GM23338 (cell line): ENCODE results near the gene SPAG16. TPM values are rescaled to one million over a fixed set of nuclear protein-coding genes. Genes with fewer than 3 reads are reported as not detected.

Experiments used
- ATAC-seq: fragments of 200-7000 bp; cut with Tn5 transposase; 3 replicates; pipeline ENCODE4 v1.9.1; 2020
- DNase-seq: peaks from one replicate; pipeline ENCODE4 v3.0.0-alpha.2; 2015; ENCODE audit warnings: low spot score
- H2AFZ ChIP-seq: fragments of 200-600 bp; sonication (generic); 2 replicates; pipeline ENCODE4 v1.8.0; 2016; ENCODE audit warnings: antibody characterized with exemption, mild to moderate bottlenecking, moderate library complexity
- H3F3A ChIP-seq: fragments of 200-600 bp; sonication (generic); replicated peaks from 2 replicates; pipeline ENCODE4 v1.8.0; 2017; ENCODE audit warnings: antibody characterized with exemption, mixed run types, low read depth
- H3K27ac ChIP-seq: fragments of 200-600 bp; sonication (generic); 2 replicates; pipeline ENCODE4 v1.6.1; 2016; ENCODE audit warnings: low read depth
- H3K27me3 ChIP-seq: fragments of 200-600 bp; sonication (generic); 2 replicates; pipeline ENCODE4 v1.8.0; 2016; ENCODE audit warnings: mild to moderate bottlenecking, mixed run types, moderate library complexity; ENCODE audit not compliant: insufficient read depth
- H3K36me3 ChIP-seq: fragments of 200-600 bp; sonication (generic); 2 replicates; pipeline ENCODE4 v1.8.0; 2016; ENCODE audit warnings: mild to moderate bottlenecking; ENCODE audit not compliant: insufficient read depth
- H3K4me1 ChIP-seq: fragments of 200-600 bp; sonication (generic); 2 replicates; pipeline ENCODE4 v1.8.0; 2016; ENCODE audit warnings: mild to moderate bottlenecking, moderate library complexity; ENCODE audit not compliant: insufficient read depth
- H3K4me2 ChIP-seq: fragments of 200-600 bp; sonication (generic); 2 replicates; pipeline ENCODE4 v1.7.1; 2017; ENCODE audit warnings: mixed run types
- H3K4me3 ChIP-seq: fragments of 200-600 bp; sonication (generic); 2 replicates; pipeline ENCODE4 v1.6.1; 2016; ENCODE audit warnings: mixed run types
- H3K79me2 ChIP-seq: fragments of 200-600 bp; sonication (generic); replicated peaks from 2 replicates; pipeline ENCODE4 v1.8.0; 2017; ENCODE audit warnings: mild to moderate bottlenecking; ENCODE audit not compliant: insufficient read depth
- H3K9me2 ChIP-seq: fragments of 200-600 bp; sonication (generic); 2 replicates; pipeline ENCODE4 v1.8.0; 2017; ENCODE audit not compliant: insufficient read depth
- H4K20me1 ChIP-seq: fragments of 200-600 bp; sonication (generic); replicated peaks from 2 replicates; pipeline ENCODE4 v1.8.0; 2017; ENCODE audit warnings: mild to moderate bottlenecking; ENCODE audit not compliant: insufficient read depth
- H3K27ac Mint-ChIP-seq: 2 replicates; pipeline ENCODE4 v1.8.0; 2020; ENCODE audit warnings: inconsistent platforms, mild to moderate bottlenecking, moderate library complexity, mixed read lengths
- H3K27me3 Mint-ChIP-seq: 3 replicates; pipeline ENCODE4 v1.8.0; 2022; ENCODE audit warnings: low read depth, mild to moderate bottlenecking, moderate library complexity, mixed read lengths, inconsistent platforms; ENCODE audit not compliant: insufficient read depth, poor library complexity
- H3K36me3 Mint-ChIP-seq: 3 replicates; pipeline ENCODE4 v1.8.0; 2021; ENCODE audit warnings: low read depth, mild to moderate bottlenecking, inconsistent platforms, moderate library complexity, mixed read lengths
- H3K4me1 Mint-ChIP-seq: 3 replicates; pipeline ENCODE4 v1.8.0; 2020; ENCODE audit warnings: mild to moderate bottlenecking, inconsistent platforms, mixed read lengths
- H3K4me3 Mint-ChIP-seq: 3 replicates; pipeline ENCODE4 v1.8.0; 2021; ENCODE audit warnings: moderate library complexity, mild to moderate bottlenecking, inconsistent platforms, mixed read lengths
- H3K9me3 Mint-ChIP-seq: 3 replicates; pipeline ENCODE4 v1.8.0; 2020; ENCODE audit warnings: moderate library complexity, mild to moderate bottlenecking, inconsistent platforms, mixed read lengths
- CREB1 ChIP-seq: fragments of 250-450 bp; sonication (Bioruptor Pico); IDR thresholded peaks from 2 replicates; pipeline ENCODE4 v1.5.0; 2020; ENCODE audit warnings: low read depth, mild to moderate bottlenecking, moderate library complexity
- CTCF ChIP-seq, 2 experiments: fragments of 200-600 bp in 1 of 2; sonication (generic) in 1 of 2; conservative IDR thresholded peaks; 2 replicates each; pipeline versions ENCODE4 v1.5.1 to v1.6.1; 2016 to 2017; ENCODE audit warnings: antibody characterized with exemption in 2 of 2, low read depth in 2 of 2, mild to moderate bottlenecking in 2 of 2, moderate library complexity in 1 of 2
- ETS1 ChIP-seq: IDR thresholded peaks from 2 replicates; pipeline ENCODE4 v1.6.1; 2016; ENCODE audit warnings: antibody characterized with exemption
- EZH2 ChIP-seq: fragments of 200-600 bp; sonication (generic); IDR thresholded peaks from one replicate; pipeline ENCODE4 v1.8.0; 2017; ENCODE audit warnings: antibody characterized with exemption, mild to moderate bottlenecking, low read depth; ENCODE audit not compliant: unreplicated experiment
- EZH2phosphoT487 ChIP-seq: fragments of 200-600 bp; sonication (generic); IDR thresholded peaks from one replicate; pipeline ENCODE4 v1.8.1; 2018; ENCODE audit warnings: antibody characterized with exemption; ENCODE audit not compliant: unreplicated experiment
- JUNB ChIP-seq: IDR thresholded peaks from one replicate; pipeline ENCODE4 v1.6.1; 2016; ENCODE audit warnings: antibody characterized with exemption; ENCODE audit not compliant: unreplicated experiment
- NANOG ChIP-seq: IDR thresholded peaks from 2 replicates; pipeline ENCODE4 v1.6.1; 2016; ENCODE audit warnings: antibody characterized with exemption, borderline replicate concordance
- POLR2AphosphoS5 ChIP-seq: IDR thresholded peaks from 2 replicates; pipeline ENCODE4 v1.6.1; 2016; ENCODE audit warnings: antibody characterized with exemption, low read depth
- REST ChIP-seq: IDR thresholded peaks from one replicate; pipeline ENCODE4 v1.6.1; 2018; ENCODE audit warnings: antibody characterized with exemption; ENCODE audit not compliant: unreplicated experiment
- STAT1 ChIP-seq: IDR thresholded peaks from one replicate; pipeline ENCODE4 v1.6.1; 2016; ENCODE audit warnings: antibody characterized with exemption; ENCODE audit not compliant: unreplicated experiment
- ZNF114 ChIP-seq: fragments of 250-450 bp; sonication (Bioruptor Pico); IDR thresholded peaks from 2 replicates; pipeline ENCODE4 v1.5.0; 2020; ENCODE audit warnings: mild to moderate bottlenecking, moderate library complexity
- ZNF331 ChIP-seq: fragments of 250-450 bp; sonication (Bioruptor Pico); IDR thresholded peaks from 2 replicates; pipeline ENCODE4 v1.5.0; 2020; ENCODE audit warnings: low read depth, mild to moderate bottlenecking, moderate library complexity
- ZNF462 ChIP-seq: fragments of 250-450 bp; sonication (Bioruptor Pico); IDR thresholded peaks from 2 replicates; pipeline ENCODE4 v1.5.0; 2020; ENCODE audit warnings: mild to moderate bottlenecking, moderate library complexity
- polyA plus RNA-seq: library from polyadenylated mRNA; unstranded; fragments of >200 nt; fragmentation: Nextera tagmentation; extraction: Ambion mirVana; gene quantifications from 2 replicates; pipeline ENCODE4 v1.2.1, GENCODE V29; 2016
- total RNA-seq: library from RNA; depleted of rRNA; stranded (reverse); fragments of >200 nt; shearing (Covaris generic); gene quantifications from 2 replicates; pipeline ENCODE4 v1.2.3, GENCODE V29; 2014

The SPAG16 gene
- total and polyA plus RNA-seq, 2 experiments from 2014 or later: 19.7 to 47.8 TPM

- H3K36me3 Mint-ChIP-seq: peaks cover 17% of the 10 kb centered on the region
- no peak overlapping the region for H3K4me2 ChIP-seq
- DNase-seq (no peak), ATAC-seq (no peak)
- peaks cover 9% of the 10 kb centered on the region; the same call in 1 of the 2 replicates for H3K36me3 ChIP-seq
- H4K20me1 ChIP-seq: no peaks in the 10 kb centered on the region
- H3K4me3 ChIP-seq: no peak overlapping the region
- no peaks in the 10 kb centered on the region for H3K9me2 ChIP-seq
- H3K4me3 Mint-ChIP-seq: no peak overlapping the region
- peaks cover 15% of the 10 kb centered on the region; the same call in 1 of the 2 replicates for H3K4me1 ChIP-seq
- H2AFZ ChIP-seq: no peak overlapping the region
- H3K27me3 ChIP-seq: no peaks in the 10 kb centered on the region
- H3K27ac Mint-ChIP-seq: no peak overlapping the region
- H3F3A ChIP-seq: no peaks in the 10 kb centered on the region
- TF ChIP-seq EZH2: no peak
- TF ChIP-seq CTCF (conservative IDR thresholded peaks at IDR 0.05; ENCODE audit: low read depth in 2 of 2): no peak
- no peak for TF ChIP-seq ZNF114 (CRISPR knock-in tag)
- TF ChIP-seq REST: no peak
- no peak for TF ChIP-seq ZNF462 (CRISPR knock-in tag)
- TF ChIP-seq ZNF331: no peak
- no peak for TF ChIP-seq NANOG
- no peak for TF ChIP-seq STAT1
- no peak for TF ChIP-seq POLR2AphosphoS5
- TF ChIP-seq ETS1: no peak
- no peak for TF ChIP-seq EZH2phosphoT487
- no peak for TF ChIP-seq JUNB
- TF ChIP-seq CREB1: no peak
- H3K27ac ChIP-seq: no peak overlapping the region
- H3K4me1 Mint-ChIP-seq: peaks cover 12% of the 10 kb centered on the region
- no peaks in the 10 kb centered on the region for H3K79me2 ChIP-seq
- H3K27me3 Mint-ChIP-seq: no peaks in the 10 kb centered on the region
- peaks cover 16% of the 10 kb centered on the region for H3K9me3 Mint-ChIP-seq
Measured at GRCh38 chr2:214361116-214361515, 1076.9 kb downstream of the SPAG16 start.
